ENCODE measurements around the gene SNRNP200.

Gene SNRNP200

GRCh38 chr2:96291751-96292150, 13.6 kb downstream of the SNRNP200 start:
- no peak for ATAC-seq
- TF ChIP-seq ZNF8 (CRISPR knock-in tag; IDR thresholded peaks at IDR 0.05) (no peak), CSDC2 (CRISPR knock-in tag; IDR thresholded peaks at IDR 0.05) (no peak), TSHZ2 (CRISPR knock-in tag; IDR thresholded peaks at IDR 0.05) (no peak), RARB (CRISPR knock-in tag; IDR thresholded peaks at IDR 0.05) (no peak), ARNTL (CRISPR knock-in tag; IDR thresholded peaks at IDR 0.05; ENCODE audit: borderline replicate concordance, low read depth) (no peak), ZFP30 (CRISPR knock-in tag; IDR thresholded peaks at IDR 0.05) (no peak), CSRNP3 (CRISPR knock-in tag; IDR thresholded peaks at IDR 0.05) (no peak), ZFP3 (CRISPR knock-in tag; IDR thresholded peaks at IDR 0.05) (no peak), ZNF70 (CRISPR knock-in tag; IDR thresholded peaks at IDR 0.05) (no peak), BACH2 (CRISPR knock-in tag; IDR thresholded peaks at IDR 0.05; ENCODE audit: borderline replicate concordance) (no peak), OSR1 (CRISPR knock-in tag; IDR thresholded peaks at IDR 0.05) (no peak), TOX (CRISPR knock-in tag; IDR thresholded peaks at IDR 0.05; ENCODE audit: borderline replicate concordance) (no peak), ISL1 (CRISPR knock-in tag; IDR thresholded peaks at IDR 0.05) (no peak), TCF4 (CRISPR knock-in tag; IDR thresholded peaks at IDR 0.05; ENCODE audit: borderline replicate concordance) (no peak), PPARA (CRISPR knock-in tag; IDR thresholded peaks at IDR 0.05; ENCODE audit: borderline replicate concordance) (no peak), ZC3H10 (CRISPR knock-in tag; IDR thresholded peaks at IDR 0.05) (no peak), GLIS3 (CRISPR knock-in tag; IDR thresholded peaks at IDR 0.05) (no peak), SNAI2 (CRISPR knock-in tag; IDR thresholded peaks at IDR 0.05) (no peak)
- TF ChIP-seq, protein P1, sequence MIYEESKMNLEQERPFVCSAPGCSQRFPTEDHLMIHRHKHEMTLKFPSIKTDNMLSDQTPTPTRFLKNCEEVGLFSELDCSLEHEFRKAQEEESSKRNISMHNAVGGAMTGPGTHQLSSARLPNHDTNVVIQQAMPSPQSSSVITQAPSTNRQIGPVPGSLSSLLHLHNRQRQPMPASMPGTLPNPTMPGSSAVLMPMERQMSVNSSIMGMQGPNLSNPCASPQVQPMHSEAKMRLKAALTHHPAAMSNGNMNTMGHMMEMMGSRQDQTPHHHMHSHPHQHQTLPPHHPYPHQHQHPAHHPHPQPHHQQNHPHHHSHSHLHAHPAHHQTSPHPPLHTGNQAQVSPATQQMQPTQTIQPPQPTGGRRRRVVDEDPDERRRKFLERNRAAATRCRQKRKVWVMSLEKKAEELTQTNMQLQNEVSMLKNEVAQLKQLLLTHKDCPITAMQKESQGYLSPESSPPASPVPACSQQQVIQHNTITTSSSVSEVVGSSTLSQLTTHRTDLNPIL (CRISPR knock-in tag; IDR thresholded peaks at IDR 0.05; ENCODE audit: low read depth), result no peak

DNA sequence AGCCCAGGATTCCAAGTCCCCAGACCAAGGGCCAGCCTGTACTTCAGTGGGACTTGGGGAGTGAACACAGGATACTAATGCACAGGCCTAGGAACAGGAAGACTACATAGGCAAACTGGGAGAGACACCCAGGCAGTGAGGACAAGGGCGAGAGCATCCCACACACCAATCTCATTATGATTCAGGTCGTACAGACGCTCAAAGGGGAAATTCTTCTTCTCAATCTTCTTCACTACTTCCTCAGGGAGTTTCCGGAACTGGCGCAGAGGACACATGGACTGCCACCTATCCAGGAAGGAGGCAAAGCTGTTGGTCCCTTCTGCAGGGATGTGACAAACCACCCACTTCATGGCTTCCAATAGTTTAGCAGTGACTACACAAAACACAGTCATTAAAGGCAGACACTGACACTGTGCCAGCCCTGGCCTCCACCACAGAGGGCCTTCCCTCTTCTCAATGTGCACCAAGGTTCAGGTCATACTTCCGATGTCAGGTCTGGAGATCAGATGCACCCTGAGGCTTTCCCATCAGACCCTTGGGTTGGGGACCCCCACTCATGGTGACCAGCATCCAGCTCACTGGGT, 18.0 kb downstream of the SNRNP200 start:
- no peak for ATAC-seq
- TF ChIP-seq ARNTL (CRISPR knock-in tag; IDR thresholded peaks at IDR 0.05; ENCODE audit: borderline replicate concordance, low read depth), result no peak
- TF ChIP-seq CSDC2 (CRISPR knock-in tag; IDR thresholded peaks at IDR 0.05), result no peak

- no peak for ATAC-seq
- TF ChIP-seq ZNF70 (CRISPR knock-in tag; IDR thresholded peaks at IDR 0.05), result no peak
- no peak for TF ChIP-seq RARB (CRISPR knock-in tag; IDR thresholded peaks at IDR 0.05)
- TF ChIP-seq ISL1 (CRISPR knock-in tag; IDR thresholded peaks at IDR 0.05), result no peak
- no peak for TF ChIP-seq TOX (CRISPR knock-in tag; IDR thresholded peaks at IDR 0.05; ENCODE audit: borderline replicate concordance)
- no peak for TF ChIP-seq ESRRG (CRISPR knock-in tag; IDR thresholded peaks at IDR 0.05)
- TF ChIP-seq BACH2 (CRISPR knock-in tag; IDR thresholded peaks at IDR 0.05; ENCODE audit: borderline replicate concordance), result no peak
- TF ChIP-seq ZNF565 (CRISPR knock-in tag; conservative IDR thresholded peaks at IDR 0.05; ENCODE audit: low read depth), result no peak
- no peak for TF ChIP-seq SNAI2 (CRISPR knock-in tag; IDR thresholded peaks at IDR 0.05)
- TF ChIP-seq TSHZ2 (CRISPR knock-in tag; IDR thresholded peaks at IDR 0.05), result no peak
- no peak for TF ChIP-seq ZC3H10 (CRISPR knock-in tag; IDR thresholded peaks at IDR 0.05)
Observed at GRCh38 chr2:96276787-96277499, 28.4 kb downstream of the SNRNP200 start.

All from SK-N-SH treated with all-trans-retinoic acid at 6 μM for 48 hours (cell line).